H1 (cell line): ENCODE data around the gene LRRTM4. TPM values are rescaled to one million over a fixed set of nuclear protein-coding genes. Genes with fewer than 3 reads are reported as not detected.

Experiments used
- CTCF ChIA-PET: fragments of 300-600 bp; sonication (Branson Sonifier 250); formaldehyde crosslinking; loops from one replicate; lab custom pipeline; 2021; ENCODE audit not compliant: partially characterized antibody; lab: Charles Lee
- POLR2A ChIA-PET: fragments of 300-600 bp; sonication (Branson Sonifier 250); formaldehyde crosslinking; loops from one replicate; lab custom pipeline; 2021; ENCODE audit warnings: inconsistent platforms; ENCODE audit not compliant: partially characterized antibody; lab: Charles Lee
- DNase-seq, 2 experiments: peaks; one replicate each; pipeline versions ENCODE4 v3.0.0 to v3.0.0-alpha.2; 2010 to 2022; ENCODE audit warnings: low spot score in 2 of 2, low read depth in 1 of 2, mixed read lengths in 1 of 2
- FAIRE-seq: peaks from 2 replicates; lab custom pipeline; 2011; peaks lifted over from hg19 to GRCh38; lab: Jason Lieb, UNC
- H2AFZ ChIP-seq: 2 replicates; pipeline ENCODE4 v1.8.1; 2012; ENCODE audit warnings: low read length, inconsistent platforms
- H2AK5ac ChIP-seq: 2 replicates; pipeline ENCODE4 v1.6.1; 2013; ENCODE audit warnings: low read depth, low read length
- H2BK120ac ChIP-seq: replicated peaks from 2 replicates; pipeline ENCODE3; 2013; ENCODE audit warnings: low read depth, low read length, inconsistent platforms
- H2BK12ac ChIP-seq: 2 replicates; pipeline ENCODE4 v1.6.1; 2013; ENCODE audit warnings: low read depth, low read length
- H2BK15ac ChIP-seq: 2 replicates; pipeline ENCODE4 v1.6.1; 2013; ENCODE audit warnings: low read length
- H2BK20ac ChIP-seq: 2 replicates; pipeline ENCODE4 v1.6.1; 2013; ENCODE audit warnings: low read length
- H2BK5ac ChIP-seq: 2 replicates; pipeline ENCODE4 v1.6.1; 2013; ENCODE audit warnings: low read depth, low read length
- H3K14ac ChIP-seq: 2 replicates; pipeline ENCODE4 v1.6.1; 2013; ENCODE audit warnings: inconsistent platforms; ENCODE audit not compliant: insufficient read length
- H3K18ac ChIP-seq: 2 replicates; pipeline ENCODE4 v1.6.1; 2013; ENCODE audit warnings: low read length; ENCODE audit errors: extremely low read depth
- H3K23ac ChIP-seq: 2 replicates; pipeline ENCODE4 v1.6.1; 2013; ENCODE audit warnings: inconsistent platforms; ENCODE audit not compliant: insufficient read length
- H3K23me2 ChIP-seq: 2 replicates; pipeline ENCODE4 v1.6.1; 2013; ENCODE audit warnings: low read depth, low read length
- H3K27ac ChIP-seq: 2 replicates; pipeline ENCODE4 v1.6.1; 2011; ENCODE audit warnings: low read depth, low read length, inconsistent platforms
- H3K27me3 ChIP-seq, 4 experiments: replicated peaks in 1 of 4; 1 replicate in 1 of 4; 2 replicates in 3 of 4; pipeline versions ENCODE4 v1.6.1 to v1.8.1; 2011 to 2013; ENCODE audit warnings: low read length in 3 of 4, mild to moderate bottlenecking in 3 of 4, inconsistent platforms in 2 of 4, mixed read lengths in 2 of 4, moderate library complexity in 1 of 4; ENCODE audit not compliant: control insufficient read depth in 3 of 4, insufficient read depth in 3 of 4; ENCODE audit errors: extremely low read depth in 1 of 4
- H3K36me3 ChIP-seq, 4 experiments: 2 replicates each; pipeline versions ENCODE4 v1.6.1 to v1.8.1; 2011 to 2013; ENCODE audit warnings: mild to moderate bottlenecking in 4 of 4, low read length in 3 of 4, moderate library complexity in 2 of 4, control low read depth in 1 of 4, inconsistent platforms in 1 of 4; ENCODE audit not compliant: insufficient read depth in 4 of 4, control insufficient read depth in 2 of 4
- H3K4ac ChIP-seq: replicated peaks from 2 replicates; pipeline ENCODE3; 2013; ENCODE audit warnings: low read length, low read depth, mixed read lengths, inconsistent platforms; ENCODE audit not compliant: insufficient read length
- H3K4me1 ChIP-seq, 4 experiments: replicated peaks in 1 of 4; 1 replicate in 1 of 4; 2 replicates in 3 of 4; pipeline versions ENCODE4 v1.6.1 to v1.8.1; 2011 to 2013; ENCODE audit warnings: low read length in 3 of 4, inconsistent platforms in 2 of 4, mixed read lengths in 1 of 4; ENCODE audit not compliant: insufficient read depth in 4 of 4, control insufficient read depth in 3 of 4
- H3K4me2 ChIP-seq, 2 experiments: 2 replicates each; pipeline versions ENCODE4 v1.6.1 to v1.8.1; 2011 to 2013; ENCODE audit warnings: low read depth in 2 of 2, low read length in 2 of 2, control low read depth in 1 of 2, inconsistent platforms in 1 of 2, mild to moderate bottlenecking in 1 of 2; ENCODE audit not compliant: insufficient read depth in 1 of 2
- H3K4me3 ChIP-seq, 4 experiments: fragments of 200-600, 300-600 bp in 1 of 4; sonication (generic), shearing (Covaris generic), sonication (Bioruptor Twin) in 1 of 4; 2 replicates each; pipeline versions ENCODE4 v1.5.1 to v1.8.1; 2011 to 2016; ENCODE audit warnings: low read length in 4 of 4, low read depth in 3 of 4, control low read depth in 2 of 4, inconsistent platforms in 2 of 4, mild to moderate bottlenecking in 2 of 4, mixed read lengths in 1 of 4, moderate library complexity in 1 of 4; ENCODE audit not compliant: insufficient read depth in 2 of 4; ENCODE audit errors: extremely low read depth in 1 of 4
- H3K56ac ChIP-seq: replicated peaks from 2 replicates; pipeline ENCODE3; 2013; ENCODE audit warnings: low read depth, mild to moderate bottlenecking, mixed read lengths, low read length, inconsistent platforms; ENCODE audit not compliant: insufficient read length
- H3K79me1 ChIP-seq: 2 replicates; pipeline ENCODE4 v1.6.1; 2013; ENCODE audit warnings: low read depth, low read length, control low read depth
- H3K79me2 ChIP-seq, 2 experiments: 2 replicates each; pipeline versions ENCODE4 v1.6.1 to v1.8.1; 2012 to 2013; ENCODE audit warnings: low read length in 2 of 2, mild to moderate bottlenecking in 2 of 2, inconsistent platforms in 1 of 2; ENCODE audit not compliant: insufficient read depth in 2 of 2, control insufficient read depth in 1 of 2
- H3K9ac ChIP-seq, 4 experiments: replicated peaks in 1 of 4; 1 replicate in 1 of 4; 2 replicates in 3 of 4; pipeline versions ENCODE4 v1.6.1 to v1.8.1; 2011 to 2013; ENCODE audit warnings: low read depth in 3 of 4, low read length in 3 of 4, control low read depth in 2 of 4, mild to moderate bottlenecking in 2 of 4, moderate library complexity in 2 of 4, inconsistent platforms in 1 of 4; ENCODE audit errors: extremely low read depth in 1 of 4
- H3K9me3 ChIP-seq, 2 experiments: 2 replicates each; pipeline versions ENCODE4 v1.6.1 to v1.8.1; 2012 to 2013; ENCODE audit warnings: mild to moderate bottlenecking in 2 of 2, moderate library complexity in 2 of 2, control low read depth in 1 of 2, inconsistent platforms in 1 of 2, low read depth in 1 of 2, low read length in 1 of 2, mixed read lengths in 1 of 2; ENCODE audit not compliant: insufficient read depth in 2 of 2
- H4K20me1 ChIP-seq, 2 experiments: replicated peaks in 1 of 2; 2 replicates each; pipeline versions ENCODE3 to v1.8.1; 2011 to 2013; ENCODE audit warnings: inconsistent platforms in 2 of 2, low read length in 2 of 2, mild to moderate bottlenecking in 1 of 2; ENCODE audit not compliant: insufficient read depth in 2 of 2, control insufficient read depth in 1 of 2
- H4K5ac ChIP-seq: 2 replicates; pipeline ENCODE4 v1.6.1; 2013; ENCODE audit warnings: low read length, low read depth, mixed read lengths, inconsistent platforms; ENCODE audit not compliant: insufficient read length
- H4K8ac ChIP-seq: 2 replicates; pipeline ENCODE4 v1.8.0; 2013; ENCODE audit warnings: mild to moderate bottlenecking, moderate library complexity, low read length, inconsistent platforms; ENCODE audit not compliant: insufficient read depth; ENCODE audit errors: extremely low read depth
- H4K91ac ChIP-seq: replicated peaks from 2 replicates; pipeline ENCODE3; 2013; ENCODE audit warnings: low read length, mixed read lengths, inconsistent platforms; ENCODE audit not compliant: insufficient read length
- CBX5 ChIP-seq: fragments of 300-800, 300-1000 bp; sonication (generic); IDR thresholded peaks from 2 replicates; pipeline ENCODE4 v1.7.1; 2016; ENCODE audit warnings: antibody characterized with exemption, low read length, low read depth
- CEBPB ChIP-seq: IDR thresholded peaks from 2 replicates; pipeline ENCODE4 v1.6.1; 2012; ENCODE audit warnings: low read depth, low read length
- GTF2F1 ChIP-seq: IDR thresholded peaks from 2 replicates; pipeline ENCODE4 v1.6.1; 2012; ENCODE audit warnings: low read depth, low read length, improper control_type of control experiment, borderline replicate concordance
- KDM1A ChIP-seq: fragments of 200-600, 300-600 bp; sonication (generic); IDR thresholded peaks from 2 replicates; pipeline ENCODE4 v1.7.1; 2016; ENCODE audit warnings: mild to moderate bottlenecking, low read length, borderline replicate concordance
- KDM4A ChIP-seq: IDR thresholded peaks from one replicate; pipeline ENCODE4 v1.7.1; 2012; ENCODE audit warnings: low read depth, mild to moderate bottlenecking, moderate library complexity, low read length, inconsistent platforms; ENCODE audit not compliant: severe bottlenecking
- POLR2A ChIP-seq, 2 experiments: IDR thresholded peaks; 1 replicate in 1 of 2; 2 replicates in 1 of 2; pipeline ENCODE4 v1.6.1; 2011; ENCODE audit warnings: low read depth in 2 of 2, low read length in 2 of 2, mild to moderate bottlenecking in 2 of 2; ENCODE audit errors: control extremely low read depth in 1 of 2
- RFX5 ChIP-seq: IDR thresholded peaks from 2 replicates; pipeline ENCODE4 v1.6.1; 2011; ENCODE audit warnings: low read depth, low read length, improper control_type of control experiment, borderline replicate concordance
- TBP ChIP-seq: IDR thresholded peaks from 2 replicates; pipeline ENCODE4 v1.6.1; 2011; ENCODE audit warnings: low read depth, low read length, improper control_type of control experiment
- TEAD4 ChIP-seq: IDR thresholded peaks from 2 replicates; pipeline ENCODE4 v1.6.1; 2012; ENCODE audit warnings: low read depth, low read length, inconsistent platforms, mixed read lengths
- WGBS, 2 experiments: shearing (Covaris generic) in 1 of 2; methylation state at CpG; one replicate each; pipeline versions ENCODE4 v1.1.6 to v1.1.7; 2013 to 2015; ENCODE audit warnings: low lambda C conversion rate in 2 of 2, mixed read lengths in 2 of 2, inconsistent platforms in 1 of 2, low coverage in 1 of 2, missing lambda C conversion rate in 1 of 2; ENCODE audit not compliant: insufficient replicate concordance in 2 of 2, insufficient coverage in 1 of 2, insufficient read length in 1 of 2; ENCODE audit errors: extremely low coverage in 1 of 2, missing lambda C conversion rate in 1 of 2; 5-methylcytosine and 5-hydroxymethylcytosine counted together
- long read RNA-seq, 2 experiments: library from RNA in 1 of 2; library from capped mRNA in 1 of 2; stranded (forward); transcript quantifications; one replicate each; pipeline ENCODE4 v2.0.0, GENCODE V29; 2021; ENCODE audit warnings: inconsistent platforms in 1 of 2
- polyA minus RNA-seq, 3 experiments: library from RNA; depleted of rRNA, polyadenylated mRNA; stranded (reverse); fragments of >200 nt; gene quantifications; 1 replicate in 2 of 3; 2 replicates in 1 of 3; pipeline ENCODE4 v1.2.3, GENCODE V29; 2011
- polyA plus RNA-seq, 7 experiments: library from polyadenylated mRNA; depleted of rRNA in 3 of 7; stranded (reverse) in 5 of 7; unstranded in 2 of 7; fragments of >200 nt in 5 of 7; fragments of 200-250 nt in 2 of 7; gene quantifications; 1 replicate in 5 of 7; 2 replicates in 1 of 7; 4 replicates in 1 of 7; pipeline versions ENCODE4 v1.2.1 to v1.2.3, GENCODE V29; 2011 to 2013; ENCODE audit warnings: missing spikeins in 2 of 7, mixed read lengths in 2 of 7
- total RNA-seq: library from RNA; stranded (reverse); fragmentation: NEBNext Ultra II Directional; extraction: Animal tissue kit (Norgen Biotek cat#: 25700); gene quantifications from 2 replicates; pipeline ENCODE4 v1.2.1, GENCODE V29; 2021

The LRRTM4 gene
- 8.1 and 9.5 TPM in 2 replicates for total RNA-seq
- 2.7 and 3.6 TPM in 2 replicates for polyA plus RNA-seq (2011; rRNA removed)
- polyA plus RNA-seq (2011; cell fraction: cytosol; rRNA removed) = 3.0 TPM
- polyA plus RNA-seq (2011; cell fraction: nucleus; rRNA removed) = 10.1 TPM
- 3.5 to 5.2 TPM (median 4.1 TPM) in 4 replicates for polyA plus RNA-seq (2012, experiment 1 of 2)
- 0.47 TPM for polyA plus RNA-seq (2012, experiment 2 of 2)
- 9.4 TPM for polyA plus RNA-seq (2013, experiment 1 of 2)
- 9.8 TPM for polyA plus RNA-seq (2013, experiment 2 of 2)
- polyA minus RNA-seq (2011; rRNA and poly(A)+ RNA removed) = 32.1 and 34.8 TPM in 2 replicates
- 7.9 TPM for polyA minus RNA-seq (2011; cell fraction: cytosol; rRNA and poly(A)+ RNA removed)
- polyA minus RNA-seq (2011; cell fraction: nucleus; rRNA and poly(A)+ RNA removed) = 131 TPM
- long read RNA-seq, experiment 1, partial matches to known transcripts = 3 of 4 reads
- long read RNA-seq, experiment 1, other reads (novel, unspliced or antisense) = 1 of 4 reads
- long read RNA-seq, experiment 2 = 0 reads

DNA sequence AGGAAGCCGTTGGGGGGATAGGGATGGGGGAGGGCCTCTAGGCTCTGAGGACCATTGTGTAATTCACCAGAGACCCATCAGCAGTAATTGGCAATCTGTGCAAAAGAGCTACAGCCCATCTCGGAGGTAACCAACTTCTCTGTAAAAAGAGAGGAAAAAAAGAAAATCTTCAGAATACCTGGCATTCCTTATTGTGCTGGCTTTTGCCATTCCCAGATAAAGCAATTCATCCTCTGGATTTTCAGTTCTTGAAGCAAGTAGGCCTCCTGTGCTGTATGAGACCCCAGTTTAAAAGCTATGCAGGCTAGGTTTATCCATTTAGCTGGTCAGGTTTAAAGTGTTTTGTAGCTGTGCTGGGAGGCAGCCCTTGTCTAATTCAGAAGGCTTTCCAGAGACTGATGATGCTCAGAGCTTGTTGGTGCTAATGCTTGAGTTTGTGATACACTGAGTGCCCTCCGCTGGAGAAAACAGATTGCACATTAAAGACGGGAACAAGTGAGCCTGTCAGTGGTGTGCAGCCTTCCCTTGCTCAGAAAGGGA lies at the start of gene LRRTM4:
Gene LRRTM4, minus strand, starts transcription at position 446 of the 540 bp plus-strand sequence.
- Histone ChIP-seq H3K36me3 (peaks cover 0 to 7% (median 3%) of the 10 kb centered on the region in 4 experiments; a peak in 4 of 8 replicates), H3K18ac (peak within 1 kb of the TSS; percentile 83), H3K23ac (no peak within 1 kb of the TSS), H2BK15ac (no peak within 1 kb of the TSS), H3K79me2 (peaks cover 0 to 29% of the 10 kb centered on the region in 2 experiments; a peak in 2 of 4 replicates), H2BK5ac (peak within 1 kb of the TSS; percentile 95), H3K79me1 (no peaks in the 10 kb centered on the region), H3K4me1 (peaks cover 0 to 19% (median 14%) of the 10 kb centered on the region in 4 experiments; a peak in 6 of 7 replicates), H3K14ac (no peak within 1 kb of the TSS), H2AK5ac (no peak within 1 kb of the TSS), H3K4me3 (peak within 1 kb of the TSS; percentile 21 to 56 (median 32); a peak in 6 of 8 replicates), H2BK20ac (peak within 1 kb of the TSS; percentile 88; the same call in 1 of the 2 replicates), H3K9ac (peak within 1 kb of the TSS in 1 of 4 experiments; percentile 68; a peak in 3 of 7 replicates), H2BK120ac (peak within 1 kb of the TSS; percentile 62), H4K91ac (peak within 1 kb of the TSS; percentile 99), H3K56ac (peak within 1 kb of the TSS; percentile 63), H3K4ac (peak within 1 kb of the TSS; percentile 46), H4K5ac (peak within 1 kb of the TSS; percentile 100), H2AFZ (no peak within 1 kb of the TSS), H4K8ac (no peak within 1 kb of the TSS), H3K27ac (peak within 1 kb of the TSS; percentile 78), H3K4me2 (peak within 1 kb of the TSS; percentile 72 to 86), H2BK12ac (peak within 1 kb of the TSS; percentile 62), H4K20me1 (no peaks in the 10 kb centered on the region), H3K9me3 (no peaks in the 10 kb centered on the region), H3K23me2 (0 out of 2 replicates have a peak, but pooled peaks cover 2% of the 10 kb centered on the region), H3K27me3 (no peaks in the 10 kb centered on the region)
- 3% methylated on average over 4 of the region's 4 CpGs; no CpG with 5 or more reads in 1 of the 2 experiments for WGBS, 2 experiments
- CTCF ChIA-PET = interaction anchor here (0.6 to 1.0 kb wide), 5 partner anchors 62 to 1470 kb away, joined by 3 to 4 read pairs (median 3); no protein-coding TSS in a partner anchor
- DNase-seq (peak in 1 of 2 experiments; percentile 50), FAIRE-seq (peak; percentile 83)
- POLR2A ChIA-PET = interaction anchor here (0.6 to 2.0 kb wide), 10 partner anchors 9 to 1865 kb away, joined by 3 to 6 read pairs (median 4); no protein-coding TSS in a partner anchor
- no peak for TF ChIP-seq TBP
- TF ChIP-seq KDM4A = no peak
- peak in 1 of 2 experiments; percentile 42; a peak in 1 of 3 replicates for TF ChIP-seq POLR2A (IDR thresholded peaks at IDR 0.05; ENCODE audit: control extremely low read depth in 1 of 2, low read depth in 2 of 2, low read length in 2 of 2)
- TF ChIP-seq CEBPB = 0 out of 2 replicates have a peak, but pooled peaks have one; percentile 53
- TF ChIP-seq CBX5 = no peak
- TF ChIP-seq KDM1A = no peak
- no peak for TF ChIP-seq GTF2F1
- peak; percentile 45; the same call in 1 of the 2 replicates for TF ChIP-seq TEAD4
- TF ChIP-seq RFX5 = no peak
